Measurements from ENCODE around the gene ABHD2.
"Not testable (repeated sequence)": the region's sequence is repeated elsewhere in the genome, so short reads cannot be mapped to it uniquely, and the experiment has no call there.

Gene ABHD2

DNA sequence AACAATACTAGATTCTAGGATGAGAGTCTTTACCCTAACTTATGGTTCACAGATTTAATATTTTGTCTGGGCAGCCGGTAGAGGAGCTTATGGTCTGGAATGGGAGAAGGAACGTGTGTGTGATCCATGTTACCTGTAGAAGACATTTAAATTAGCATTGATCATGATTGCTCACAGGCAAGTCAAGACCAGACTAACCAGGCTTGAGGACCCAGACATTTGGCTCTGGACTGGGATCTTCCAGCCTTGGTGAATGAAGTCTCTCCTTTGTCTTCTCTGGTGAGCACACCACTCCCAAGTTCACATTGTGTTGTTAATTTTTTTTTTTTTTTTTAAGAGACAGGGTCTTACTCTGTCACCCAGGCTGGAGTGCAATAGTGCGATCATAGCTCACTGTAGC is 11.7 kb downstream of the ABHD2 start:
- DNase-seq: no peak

- no peak for DNase-seq
These were observed 13.3 kb downstream of the ABHD2 start for GRCh38 chr15:89101302-89102193.

DNA sequence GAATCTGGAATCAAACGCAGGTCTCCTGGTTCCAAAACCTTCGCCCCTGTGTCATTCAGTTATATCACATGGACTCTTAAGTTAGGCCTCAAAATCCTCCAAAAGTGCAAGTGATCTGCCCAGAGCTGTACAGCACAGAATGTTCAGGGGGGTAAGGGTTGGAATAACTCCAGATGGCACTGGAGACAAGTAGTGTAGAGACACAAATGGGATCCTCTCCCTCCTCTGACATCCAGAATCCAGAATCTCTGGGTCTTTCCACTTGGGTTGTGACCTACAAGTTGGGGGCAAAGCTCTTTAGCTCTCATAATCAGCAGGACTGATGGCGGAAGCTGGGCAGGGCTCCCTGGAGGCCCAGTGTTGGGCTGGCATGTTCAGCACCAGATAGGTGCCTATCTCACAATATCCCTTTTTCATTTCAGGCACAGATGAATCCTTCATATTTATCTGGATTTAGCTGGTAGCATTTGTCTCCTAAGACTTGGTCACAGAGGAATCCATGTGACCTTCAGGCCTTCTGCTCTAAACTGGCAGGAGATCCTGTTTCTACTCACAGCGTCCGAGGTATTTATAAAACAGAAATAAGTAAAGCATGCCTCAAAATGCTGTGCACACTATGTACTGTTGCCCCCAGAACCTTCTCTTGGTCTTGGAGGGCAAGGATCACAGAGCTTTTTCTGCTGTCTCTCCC is 15.4 kb downstream of the ABHD2 start:
- no peak for DNase-seq

DNA sequence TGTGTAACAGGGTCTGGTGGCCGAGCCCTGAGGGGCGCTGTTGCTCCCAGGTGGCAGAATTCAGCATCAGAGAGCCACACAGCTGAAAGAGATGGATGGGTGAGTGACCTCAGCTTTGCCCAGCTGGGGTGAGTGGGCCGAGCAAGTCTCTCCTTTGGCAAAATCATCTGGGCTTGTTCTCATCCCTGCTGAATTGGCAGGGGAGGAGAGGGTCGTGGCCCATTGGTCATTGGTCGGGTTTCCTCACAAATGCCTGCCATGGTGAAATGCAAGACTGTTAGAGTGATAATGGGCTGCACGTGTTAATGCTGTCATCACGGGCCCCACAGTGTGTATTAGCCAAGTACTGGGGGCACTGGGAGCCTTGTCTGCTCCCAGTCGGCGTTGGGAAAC is 15.9 kb downstream of the ABHD2 start:
- DNase-seq: no peak

- no peak for DNase-seq
These were observed 16.9 kb downstream of the ABHD2 start for GRCh38 chr15:89105147-89105546.

DNA sequence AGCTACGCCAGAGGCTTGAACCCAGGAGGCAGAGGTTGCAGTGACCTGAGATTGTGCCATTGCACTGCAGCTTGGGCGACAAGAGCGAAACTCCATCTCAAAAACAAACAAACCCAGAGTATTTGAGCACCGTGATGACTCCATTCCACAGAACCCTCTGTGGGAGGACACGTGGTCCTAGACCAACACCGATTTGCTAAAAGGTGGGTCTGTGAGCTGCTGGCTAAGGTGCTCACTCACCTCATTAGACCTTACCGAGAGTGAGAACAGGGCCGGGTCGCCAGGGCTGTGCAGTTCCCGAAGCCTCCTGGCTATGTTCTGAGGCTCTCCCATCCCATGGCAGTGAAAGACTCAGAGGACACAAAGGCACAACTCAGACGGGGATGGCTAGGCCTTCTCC is 17.9 kb downstream of the ABHD2 start:
- no peak for DNase-seq

DNA sequence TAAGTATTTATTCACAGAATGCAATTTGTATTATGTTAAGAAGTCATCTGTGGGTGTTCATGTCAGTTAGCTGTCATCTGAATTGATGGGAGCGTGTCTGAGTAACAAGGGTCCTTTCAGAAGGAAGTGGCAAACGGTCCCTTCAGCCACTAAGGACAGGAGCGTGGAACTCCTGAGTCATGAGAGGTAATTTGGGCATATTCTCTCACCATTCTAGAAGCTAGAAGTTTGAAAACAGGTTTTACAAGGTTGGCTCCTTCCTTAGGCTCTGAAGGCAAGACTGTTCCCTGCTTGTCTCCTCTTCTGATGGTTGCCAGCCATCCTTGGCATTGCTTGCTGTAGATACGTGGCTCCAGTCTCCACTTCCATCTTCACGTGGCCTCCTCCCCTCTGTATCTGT is 19.7 kb downstream of the ABHD2 start:
- no peak for DNase-seq

DNA sequence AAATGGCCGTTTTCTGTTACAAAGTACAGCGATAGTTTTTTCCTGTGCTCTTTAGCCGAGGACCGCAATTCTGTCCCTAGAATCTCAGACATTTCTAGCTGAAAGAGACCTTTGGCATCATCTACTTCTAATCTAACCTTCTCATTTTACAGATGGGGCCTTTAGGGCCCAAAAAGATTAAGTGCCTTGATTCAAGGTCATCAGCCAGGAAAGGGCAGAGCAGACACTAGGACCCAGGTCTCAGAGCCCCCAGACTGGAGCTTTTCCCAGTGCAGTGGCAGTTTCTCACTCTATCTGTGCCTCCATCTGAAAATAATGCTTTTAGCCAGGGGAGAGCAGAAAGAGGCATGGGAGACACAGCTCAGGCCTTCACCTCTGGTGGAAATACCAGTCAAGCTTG is 20.6 kb downstream of the ABHD2 start:
- DNase-seq: no peak

GRCh38 chr15:89109238-89109637 is 21.0 kb downstream of the ABHD2 start:
- DNase-seq: no peak

GRCh38 chr15:89110060-89110459 is 21.8 kb downstream of the ABHD2 start:
- no peak for DNase-seq

GRCh38 chr15:89111352-89111751 is 23.1 kb downstream of the ABHD2 start:
- DNase-seq: no peak

- no peak for DNase-seq
These were observed 23.7 kb downstream of the ABHD2 start for GRCh38 chr15:89111961-89112340.

- no peak for DNase-seq
These were observed 24.2 kb downstream of the ABHD2 start for GRCh38 chr15:89112341-89112971.

DNA sequence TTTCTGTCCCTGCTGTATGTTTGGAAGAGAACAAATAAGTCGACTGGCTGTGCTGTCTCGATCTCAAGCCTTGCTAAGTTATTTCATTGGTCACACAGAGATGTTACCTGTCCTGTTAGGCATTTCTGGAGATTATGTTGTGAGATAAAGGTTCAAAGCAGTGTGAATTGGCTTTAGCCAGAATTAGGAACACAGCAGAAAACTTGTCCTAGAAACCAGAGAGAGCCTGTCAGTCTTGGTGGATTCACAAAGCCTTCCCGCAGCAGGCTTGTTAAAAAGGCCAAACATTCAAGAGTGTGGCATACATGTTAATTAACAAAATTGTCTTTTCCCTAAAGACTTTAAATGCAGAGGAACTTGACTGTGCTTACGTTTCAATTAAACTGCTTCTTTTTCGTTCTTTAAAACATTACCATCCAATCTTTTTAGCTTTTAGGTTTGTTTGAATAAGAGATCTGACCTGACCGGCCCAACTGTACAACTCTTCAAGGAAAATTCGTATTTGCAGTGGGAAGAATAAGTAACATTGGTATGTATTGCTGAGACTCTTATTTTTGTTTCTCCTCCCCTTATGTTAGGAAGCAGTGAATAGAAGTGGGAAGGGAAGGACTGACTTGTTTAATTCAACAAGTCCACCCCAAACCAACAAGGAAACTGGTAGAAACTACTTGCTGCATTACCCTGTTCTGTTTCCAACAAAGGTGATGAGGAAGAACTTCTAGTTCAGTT is 25.2 kb downstream of the ABHD2 start:
- DNase-seq: no peak

DNA sequence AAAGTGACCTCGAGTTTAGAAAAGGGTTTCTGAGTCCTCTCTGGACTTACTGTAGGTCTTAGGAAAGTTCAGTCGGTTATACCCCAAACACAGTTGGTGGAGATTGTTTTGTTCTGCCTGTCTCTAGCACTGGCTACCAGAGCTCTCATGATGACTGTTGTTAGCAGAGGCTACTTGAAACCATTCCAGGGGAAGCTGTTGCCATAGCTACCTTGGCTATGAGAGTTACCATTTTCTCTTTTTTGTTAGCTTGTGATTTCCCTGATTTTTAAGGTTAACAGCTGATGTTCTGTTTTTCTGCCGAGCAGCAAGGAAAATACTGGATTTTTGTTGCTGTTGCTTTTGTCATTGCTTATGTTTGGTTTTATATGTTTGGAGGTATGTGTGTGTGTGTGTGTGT is 26.7 kb downstream of the ABHD2 start:
- no peak for DNase-seq

- DNase-seq: no peak
These were observed 27.3 kb downstream of the ABHD2 start for GRCh38 chr15:89115547-89115946.

DNA sequence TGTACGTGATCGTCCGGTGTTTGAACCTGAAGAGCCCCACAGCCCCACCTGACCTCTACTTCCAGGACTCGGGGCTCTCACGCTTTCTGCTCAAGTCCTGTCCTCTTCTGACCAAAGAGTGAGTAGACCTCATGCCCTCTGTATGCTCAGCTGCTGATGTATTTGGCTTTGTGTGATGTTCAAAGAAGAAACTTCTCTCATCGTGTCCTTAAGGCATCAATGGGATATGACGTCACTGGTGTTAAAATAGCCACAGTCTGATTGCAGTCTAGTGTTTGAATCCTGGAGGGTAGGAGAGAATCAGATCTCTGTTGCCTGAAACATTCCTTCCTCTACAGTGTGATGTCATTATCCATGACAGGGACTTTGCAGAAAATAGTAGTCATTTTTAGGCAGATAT is 28.1 kb downstream of the ABHD2 start:
- DNase-seq: no peak

DNA sequence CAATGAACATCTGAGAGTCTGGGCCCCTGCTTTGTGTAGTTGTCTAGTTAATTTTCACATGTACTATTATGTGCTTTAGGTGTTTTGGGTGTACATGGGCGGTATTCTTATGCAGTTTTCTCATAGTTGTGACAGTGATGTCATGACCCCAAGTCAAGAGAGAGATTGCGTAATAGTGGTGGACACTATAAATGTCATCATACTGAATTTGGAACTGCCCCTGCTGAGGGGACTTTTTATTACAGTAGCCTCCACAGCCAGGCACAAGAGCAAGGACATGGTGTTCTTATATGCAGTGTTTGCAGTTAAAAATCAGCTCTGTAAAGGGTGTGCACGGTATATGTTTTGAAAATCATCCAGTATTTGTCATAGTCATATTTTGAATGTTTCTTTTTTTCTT is 29.5 kb downstream of the ABHD2 start:
- no peak for DNase-seq

GRCh38 chr15:89118481-89118989 is 30.3 kb downstream of the ABHD2 start:
- no peak for DNase-seq

GRCh38 chr15:89119489-89120478 is 31.5 kb downstream of the ABHD2 start:
- no peak for DNase-seq

DNA sequence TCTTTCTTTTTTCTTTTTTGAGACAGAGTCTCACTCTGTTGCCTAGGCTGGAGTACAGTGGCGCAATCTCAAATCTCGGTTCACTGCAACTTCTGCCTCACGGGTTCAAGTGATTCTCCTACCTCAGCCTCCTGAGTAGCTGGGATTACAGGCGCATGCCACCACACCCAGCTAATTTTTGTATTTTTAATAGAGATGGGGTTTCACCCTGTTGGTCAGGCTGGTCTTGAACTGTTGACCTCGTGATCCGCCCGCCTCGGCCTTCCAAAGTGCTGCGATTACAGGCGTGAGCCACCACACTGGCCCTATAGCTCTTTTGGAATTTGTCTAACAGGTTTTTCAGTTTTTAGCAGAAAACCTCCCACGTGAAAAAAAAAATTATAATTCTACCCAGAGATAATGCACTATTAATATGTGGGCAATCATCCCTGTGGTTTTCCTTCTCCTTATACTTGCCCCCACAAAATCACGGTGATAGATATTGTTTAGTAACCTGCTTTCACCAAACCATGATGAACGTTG is 32.3 kb downstream of the ABHD2 start:
- not testable (repeated sequence) for DNase-seq

DNA sequence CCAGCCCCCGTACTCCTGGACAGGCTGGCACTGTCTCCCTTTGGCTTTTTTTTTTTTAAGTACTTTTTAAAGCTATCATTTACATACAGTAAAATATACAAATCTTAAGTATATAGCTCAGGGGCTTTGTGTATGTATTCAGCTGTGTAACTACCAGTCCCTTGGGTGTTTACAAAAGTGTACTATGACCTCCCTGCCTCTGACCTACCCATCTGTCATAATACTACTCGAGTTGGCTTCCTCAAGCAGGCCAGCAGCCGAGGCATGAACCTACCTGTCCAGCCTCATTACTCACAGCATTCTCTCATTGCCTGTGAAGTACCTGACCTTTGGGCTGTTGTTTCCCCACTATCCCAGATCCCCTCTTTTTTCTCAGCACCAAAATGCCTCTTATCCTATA is 33.2 kb downstream of the ABHD2 start:
- no peak for DNase-seq
